Measurements from ENCODE around the gene GUCY1A1. TPM values are rescaled to one million over a fixed set of nuclear protein-coding genes. Genes with fewer than 3 reads are reported as not detected.

The GUCY1A1 gene
- total RNA-seq, 1 experiment from 2014 or later = 0.17 TPM

DNA sequence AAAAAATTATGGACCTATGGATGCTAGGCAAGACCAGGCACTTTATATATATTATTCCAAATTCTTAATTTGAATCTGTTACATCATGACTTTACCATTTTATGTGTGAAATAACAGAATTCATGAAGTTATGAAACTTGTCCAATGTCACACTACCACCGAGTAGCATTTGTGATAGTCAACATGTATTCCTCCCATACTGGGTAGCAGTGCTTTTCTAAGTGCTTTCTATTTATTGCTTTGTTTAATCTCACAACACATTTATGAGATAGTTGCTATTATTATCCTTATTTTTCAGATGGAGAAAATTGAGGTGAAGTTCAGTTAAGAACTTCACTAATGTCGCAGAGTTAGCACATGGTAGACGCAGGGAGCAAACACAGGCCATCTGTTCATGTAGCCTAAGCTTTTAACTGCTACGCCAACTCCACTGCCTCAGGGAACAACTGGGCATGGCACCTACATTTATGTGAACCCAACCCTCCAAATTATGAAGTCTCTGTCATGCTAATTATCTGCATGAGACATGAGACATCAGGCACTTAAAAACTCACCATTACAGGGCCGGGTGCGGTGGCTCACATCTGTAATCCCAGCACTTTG lies 20.8 kb downstream of the GUCY1A1 start:
- Histone ChIP-seq H3K36me3 (ENCODE audit: low read depth) (no peaks in the 10 kb centered on the region), H3K4me2 (no peak overlapping the region), H3K4me3 (no peak overlapping the region), H3K4me1 (replicated peaks; ENCODE audit: insufficient read depth) (no peaks in the 10 kb centered on the region), H3K9me3 (ENCODE audit: insufficient read depth, low read depth) (no peaks in the 10 kb centered on the region), H3K27ac (no peak overlapping the region), H3F3A (ENCODE audit: insufficient read depth, low read depth) (no peaks in the 10 kb centered on the region), H3K79me2 (ENCODE audit: low read depth) (no peaks in the 10 kb centered on the region), H3K27me3 (ENCODE audit: insufficient read depth, low read depth) (no peaks in the 10 kb centered on the region), H3K9me2 (ENCODE audit: insufficient read depth) (no peaks in the 10 kb centered on the region), H2AFZ (no peak overlapping the region), H4K20me1 (ENCODE audit: insufficient read depth) (no peaks in the 10 kb centered on the region)
- intact Hi-C loops (cut with micrococcal nuclease; ENCODE audit: unreplicated experiment) = no loop called here
- TF ChIP-seq, protein P1, sequence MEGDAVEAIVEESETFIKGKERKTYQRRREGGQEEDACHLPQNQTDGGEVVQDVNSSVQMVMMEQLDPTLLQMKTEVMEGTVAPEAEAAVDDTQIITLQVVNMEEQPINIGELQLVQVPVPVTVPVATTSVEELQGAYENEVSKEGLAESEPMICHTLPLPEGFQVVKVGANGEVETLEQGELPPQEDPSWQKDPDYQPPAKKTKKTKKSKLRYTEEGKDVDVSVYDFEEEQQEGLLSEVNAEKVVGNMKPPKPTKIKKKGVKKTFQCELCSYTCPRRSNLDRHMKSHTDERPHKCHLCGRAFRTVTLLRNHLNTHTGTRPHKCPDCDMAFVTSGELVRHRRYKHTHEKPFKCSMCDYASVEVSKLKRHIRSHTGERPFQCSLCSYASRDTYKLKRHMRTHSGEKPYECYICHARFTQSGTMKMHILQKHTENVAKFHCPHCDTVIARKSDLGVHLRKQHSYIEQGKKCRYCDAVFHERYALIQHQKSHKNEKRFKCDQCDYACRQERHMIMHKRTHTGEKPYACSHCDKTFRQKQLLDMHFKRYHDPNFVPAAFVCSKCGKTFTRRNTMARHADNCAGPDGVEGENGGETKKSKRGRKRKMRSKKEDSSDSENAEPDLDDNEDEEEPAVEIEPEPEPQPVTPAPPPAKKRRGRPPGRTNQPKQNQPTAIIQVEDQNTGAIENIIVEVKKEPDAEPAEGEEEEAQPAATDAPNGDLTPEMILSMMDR (conservative IDR thresholded peaks at IDR 0.05) = no peak
- TF ChIP-seq EZH2 (IDR thresholded peaks at IDR 0.05; ENCODE audit: low read depth) = no peak
- POLR2A ChIA-PET (ENCODE audit: unreplicated experiment) = no interaction called here
- no TSS peak for BruUV-seq (replicated peaks)
- no peak for DNase-seq
- CTCF ChIA-PET = no interaction called here

DNA sequence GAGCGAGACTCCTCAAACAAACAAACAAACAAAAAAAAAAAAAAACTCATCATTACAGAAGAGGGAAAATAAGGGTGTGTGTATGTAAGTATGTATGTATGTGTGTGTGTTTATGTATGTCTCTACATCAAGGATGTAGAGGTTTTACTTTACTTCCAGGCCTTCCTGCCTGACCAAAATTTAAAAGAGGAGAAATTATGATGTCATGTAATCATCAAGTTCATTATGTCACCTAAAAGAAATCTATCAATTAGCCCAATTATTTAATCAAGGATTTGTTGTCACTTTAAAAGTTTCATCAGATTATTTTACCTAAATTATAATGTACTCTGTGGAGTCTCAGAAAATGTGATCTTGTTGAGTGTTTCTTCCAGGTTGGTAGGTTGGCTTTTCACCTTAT lies 21.6 kb downstream of the GUCY1A1 start:
- CTCF ChIA-PET = no interaction called here
- H3K4me1 ChIP-seq (replicated peaks; ENCODE audit: insufficient read depth) = no peaks in the 10 kb centered on the region
- H2AFZ ChIP-seq = no peak overlapping the region
- H3K4me2 ChIP-seq = no peak overlapping the region
- H4K20me1 ChIP-seq (ENCODE audit: insufficient read depth) = no peaks in the 10 kb centered on the region
- BruUV-seq (replicated peaks) = no TSS peak
- no peak for DNase-seq
- no peaks in the 10 kb centered on the region for H3K9me2 ChIP-seq (ENCODE audit: insufficient read depth)
- intact Hi-C loops (cut with micrococcal nuclease; ENCODE audit: unreplicated experiment) = no loop called here
- H3K79me2 ChIP-seq (ENCODE audit: low read depth) = no peaks in the 10 kb centered on the region
- no peak overlapping the region for H3K27ac ChIP-seq
- no peaks in the 10 kb centered on the region for H3K27me3 ChIP-seq (ENCODE audit: insufficient read depth, low read depth)
- TF ChIP-seq EZH2 (IDR thresholded peaks at IDR 0.05; ENCODE audit: low read depth) = no peak
- TF ChIP-seq, protein P1 (conservative IDR thresholded peaks at IDR 0.05) = no peak
- H3K4me3 ChIP-seq = no peak overlapping the region
- H3F3A ChIP-seq (ENCODE audit: insufficient read depth, low read depth) = no peaks in the 10 kb centered on the region
- no peaks in the 10 kb centered on the region for H3K36me3 ChIP-seq (ENCODE audit: low read depth)
- POLR2A ChIA-PET (ENCODE audit: unreplicated experiment) = no interaction called here
- H3K9me3 ChIP-seq (ENCODE audit: insufficient read depth, low read depth) = no peaks in the 10 kb centered on the region

DNA sequence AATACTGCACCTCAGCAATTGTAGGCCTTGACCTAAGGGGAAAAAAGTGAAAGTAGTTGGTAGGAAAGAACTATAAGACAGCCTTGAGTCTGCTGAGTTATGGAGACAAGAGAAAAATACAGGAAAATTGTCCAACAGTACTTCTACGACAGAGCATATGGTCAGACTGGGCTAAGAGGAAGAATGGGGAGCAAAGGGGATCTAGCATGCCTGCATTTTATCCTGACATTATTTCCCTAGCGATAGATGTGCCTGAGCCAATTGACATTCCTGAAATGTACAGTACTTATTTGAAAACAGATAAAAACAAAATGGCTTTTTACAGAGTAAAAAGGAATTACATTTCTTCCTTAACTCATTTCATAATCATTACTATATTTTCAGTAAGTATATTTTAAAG lies 22.2 kb downstream of the GUCY1A1 start:
- intact Hi-C loops (cut with micrococcal nuclease; ENCODE audit: unreplicated experiment) = no loop called here
- CTCF ChIA-PET = no interaction called here

More for the DNA sequence above, 22.2 kb downstream of the GUCY1A1 start:
- Histone ChIP-seq H3K9me3 (ENCODE audit: insufficient read depth, low read depth) (no peaks in the 10 kb centered on the region), H3K27me3 (ENCODE audit: insufficient read depth, low read depth) (no peaks in the 10 kb centered on the region), H3K27ac (no peak overlapping the region), H3K4me3 (no peak overlapping the region), H3K9me2 (ENCODE audit: insufficient read depth) (no peaks in the 10 kb centered on the region), H2AFZ (no peak overlapping the region), H3K4me2 (no peak overlapping the region), H4K20me1 (ENCODE audit: insufficient read depth) (no peaks in the 10 kb centered on the region), H3K36me3 (ENCODE audit: low read depth) (no peaks in the 10 kb centered on the region), H3K79me2 (ENCODE audit: low read depth) (no peaks in the 10 kb centered on the region), H3K4me1 (replicated peaks; ENCODE audit: insufficient read depth) (no peaks in the 10 kb centered on the region), H3F3A (ENCODE audit: insufficient read depth, low read depth) (no peaks in the 10 kb centered on the region)
- DNase-seq = no peak
- BruUV-seq (replicated peaks) = no TSS peak
- POLR2A ChIA-PET (ENCODE audit: unreplicated experiment) = no interaction called here
- TF ChIP-seq, protein P1 (conservative IDR thresholded peaks at IDR 0.05) = no peak
- no peak for TF ChIP-seq EZH2 (IDR thresholded peaks at IDR 0.05; ENCODE audit: low read depth)
